H1 (cell line): ENCODE results near the gene PLD5. TPM values are rescaled to one million over a fixed set of nuclear protein-coding genes. Genes with fewer than 3 reads are reported as not detected.

Experiments used
- CTCF ChIA-PET: fragments of 300-600 bp; sonication (Branson Sonifier 250); formaldehyde crosslinking; loops from one replicate; lab custom pipeline; 2021; ENCODE audit not compliant: partially characterized antibody; lab: Charles Lee
- POLR2A ChIA-PET: fragments of 300-600 bp; sonication (Branson Sonifier 250); formaldehyde crosslinking; loops from one replicate; lab custom pipeline; 2021; ENCODE audit warnings: inconsistent platforms; ENCODE audit not compliant: partially characterized antibody; lab: Charles Lee
- DNase-seq, 2 experiments: peaks; one replicate each; pipeline versions ENCODE4 v3.0.0 to v3.0.0-alpha.2; 2010 to 2022; ENCODE audit warnings: low spot score in 2 of 2, low read depth in 1 of 2, mixed read lengths in 1 of 2
- FAIRE-seq: peaks from 2 replicates; lab custom pipeline; 2011; peaks lifted over from hg19 to GRCh38; lab: Jason Lieb, UNC
- H2AFZ ChIP-seq: 2 replicates; pipeline ENCODE4 v1.8.1; 2012; ENCODE audit warnings: low read length, inconsistent platforms
- H2AK5ac ChIP-seq: 2 replicates; pipeline ENCODE4 v1.6.1; 2013; ENCODE audit warnings: low read depth, low read length
- H2BK120ac ChIP-seq: replicated peaks from 2 replicates; pipeline ENCODE3; 2013; ENCODE audit warnings: low read depth, low read length, inconsistent platforms
- H2BK12ac ChIP-seq: 2 replicates; pipeline ENCODE4 v1.6.1; 2013; ENCODE audit warnings: low read depth, low read length
- H2BK15ac ChIP-seq: 2 replicates; pipeline ENCODE4 v1.6.1; 2013; ENCODE audit warnings: low read length
- H2BK20ac ChIP-seq: 2 replicates; pipeline ENCODE4 v1.6.1; 2013; ENCODE audit warnings: low read length
- H2BK5ac ChIP-seq: 2 replicates; pipeline ENCODE4 v1.6.1; 2013; ENCODE audit warnings: low read depth, low read length
- H3K14ac ChIP-seq: 2 replicates; pipeline ENCODE4 v1.6.1; 2013; ENCODE audit warnings: inconsistent platforms; ENCODE audit not compliant: insufficient read length
- H3K18ac ChIP-seq: 2 replicates; pipeline ENCODE4 v1.6.1; 2013; ENCODE audit warnings: low read length; ENCODE audit errors: extremely low read depth
- H3K23ac ChIP-seq: 2 replicates; pipeline ENCODE4 v1.6.1; 2013; ENCODE audit warnings: inconsistent platforms; ENCODE audit not compliant: insufficient read length
- H3K23me2 ChIP-seq: 2 replicates; pipeline ENCODE4 v1.6.1; 2013; ENCODE audit warnings: low read depth, low read length
- H3K27ac ChIP-seq: 2 replicates; pipeline ENCODE4 v1.6.1; 2011; ENCODE audit warnings: low read depth, low read length, inconsistent platforms
- H3K27me3 ChIP-seq, 4 experiments: replicated peaks in 1 of 4; 1 replicate in 1 of 4; 2 replicates in 3 of 4; pipeline versions ENCODE4 v1.6.1 to v1.8.1; 2011 to 2013; ENCODE audit warnings: low read length in 3 of 4, mild to moderate bottlenecking in 3 of 4, inconsistent platforms in 2 of 4, mixed read lengths in 2 of 4, moderate library complexity in 1 of 4; ENCODE audit not compliant: control insufficient read depth in 3 of 4, insufficient read depth in 3 of 4; ENCODE audit errors: extremely low read depth in 1 of 4
- H3K36me3 ChIP-seq, 4 experiments: 2 replicates each; pipeline versions ENCODE4 v1.6.1 to v1.8.1; 2011 to 2013; ENCODE audit warnings: mild to moderate bottlenecking in 4 of 4, low read length in 3 of 4, moderate library complexity in 2 of 4, control low read depth in 1 of 4, inconsistent platforms in 1 of 4; ENCODE audit not compliant: insufficient read depth in 4 of 4, control insufficient read depth in 2 of 4
- H3K4ac ChIP-seq: replicated peaks from 2 replicates; pipeline ENCODE3; 2013; ENCODE audit warnings: low read length, low read depth, mixed read lengths, inconsistent platforms; ENCODE audit not compliant: insufficient read length
- H3K4me1 ChIP-seq, 4 experiments: replicated peaks in 1 of 4; 1 replicate in 1 of 4; 2 replicates in 3 of 4; pipeline versions ENCODE4 v1.6.1 to v1.8.1; 2011 to 2013; ENCODE audit warnings: low read length in 3 of 4, inconsistent platforms in 2 of 4, mixed read lengths in 1 of 4; ENCODE audit not compliant: insufficient read depth in 4 of 4, control insufficient read depth in 3 of 4
- H3K4me2 ChIP-seq, 2 experiments: 2 replicates each; pipeline versions ENCODE4 v1.6.1 to v1.8.1; 2011 to 2013; ENCODE audit warnings: low read depth in 2 of 2, low read length in 2 of 2, control low read depth in 1 of 2, inconsistent platforms in 1 of 2, mild to moderate bottlenecking in 1 of 2; ENCODE audit not compliant: insufficient read depth in 1 of 2
- H3K4me3 ChIP-seq, 4 experiments: fragments of 200-600, 300-600 bp in 1 of 4; sonication (generic), shearing (Covaris generic), sonication (Bioruptor Twin) in 1 of 4; 2 replicates each; pipeline versions ENCODE4 v1.5.1 to v1.8.1; 2011 to 2016; ENCODE audit warnings: low read length in 4 of 4, low read depth in 3 of 4, control low read depth in 2 of 4, inconsistent platforms in 2 of 4, mild to moderate bottlenecking in 2 of 4, mixed read lengths in 1 of 4, moderate library complexity in 1 of 4; ENCODE audit not compliant: insufficient read depth in 2 of 4; ENCODE audit errors: extremely low read depth in 1 of 4
- H3K56ac ChIP-seq: replicated peaks from 2 replicates; pipeline ENCODE3; 2013; ENCODE audit warnings: low read depth, mild to moderate bottlenecking, mixed read lengths, low read length, inconsistent platforms; ENCODE audit not compliant: insufficient read length
- H3K79me1 ChIP-seq: 2 replicates; pipeline ENCODE4 v1.6.1; 2013; ENCODE audit warnings: low read depth, low read length, control low read depth
- H3K79me2 ChIP-seq, 2 experiments: 2 replicates each; pipeline versions ENCODE4 v1.6.1 to v1.8.1; 2012 to 2013; ENCODE audit warnings: low read length in 2 of 2, mild to moderate bottlenecking in 2 of 2, inconsistent platforms in 1 of 2; ENCODE audit not compliant: insufficient read depth in 2 of 2, control insufficient read depth in 1 of 2
- H3K9ac ChIP-seq, 4 experiments: replicated peaks in 1 of 4; 1 replicate in 1 of 4; 2 replicates in 3 of 4; pipeline versions ENCODE4 v1.6.1 to v1.8.1; 2011 to 2013; ENCODE audit warnings: low read depth in 3 of 4, low read length in 3 of 4, control low read depth in 2 of 4, mild to moderate bottlenecking in 2 of 4, moderate library complexity in 2 of 4, inconsistent platforms in 1 of 4; ENCODE audit errors: extremely low read depth in 1 of 4
- H3K9me3 ChIP-seq, 2 experiments: 2 replicates each; pipeline versions ENCODE4 v1.6.1 to v1.8.1; 2012 to 2013; ENCODE audit warnings: mild to moderate bottlenecking in 2 of 2, moderate library complexity in 2 of 2, control low read depth in 1 of 2, inconsistent platforms in 1 of 2, low read depth in 1 of 2, low read length in 1 of 2, mixed read lengths in 1 of 2; ENCODE audit not compliant: insufficient read depth in 2 of 2
- H4K20me1 ChIP-seq, 2 experiments: replicated peaks in 1 of 2; 2 replicates each; pipeline versions ENCODE3 to v1.8.1; 2011 to 2013; ENCODE audit warnings: inconsistent platforms in 2 of 2, low read length in 2 of 2, mild to moderate bottlenecking in 1 of 2; ENCODE audit not compliant: insufficient read depth in 2 of 2, control insufficient read depth in 1 of 2
- H4K5ac ChIP-seq: 2 replicates; pipeline ENCODE4 v1.6.1; 2013; ENCODE audit warnings: low read length, low read depth, mixed read lengths, inconsistent platforms; ENCODE audit not compliant: insufficient read length
- H4K8ac ChIP-seq: 2 replicates; pipeline ENCODE4 v1.8.0; 2013; ENCODE audit warnings: mild to moderate bottlenecking, moderate library complexity, low read length, inconsistent platforms; ENCODE audit not compliant: insufficient read depth; ENCODE audit errors: extremely low read depth
- H4K91ac ChIP-seq: replicated peaks from 2 replicates; pipeline ENCODE3; 2013; ENCODE audit warnings: low read length, mixed read lengths, inconsistent platforms; ENCODE audit not compliant: insufficient read length
- BCL11A ChIP-seq, 2 experiments: IDR thresholded peaks; one replicate each; pipeline ENCODE4 v1.6.1; 2011; ENCODE audit warnings: low read depth in 2 of 2, low read length in 2 of 2, mild to moderate bottlenecking in 2 of 2
- CBX5 ChIP-seq: fragments of 300-800, 300-1000 bp; sonication (generic); IDR thresholded peaks from 2 replicates; pipeline ENCODE4 v1.7.1; 2016; ENCODE audit warnings: antibody characterized with exemption, low read length, low read depth
- CHD1 ChIP-seq: IDR thresholded peaks from 2 replicates; pipeline ENCODE4 v1.6.1; 2012; ENCODE audit warnings: low read depth, low read length, improper control_type of control experiment
- EP300 ChIP-seq, 2 experiments: IDR thresholded peaks; 1 replicate in 1 of 2; 2 replicates in 1 of 2; pipeline ENCODE4 v1.6.1; 2011 to 2012; ENCODE audit warnings: low read depth in 2 of 2, low read length in 2 of 2, mild to moderate bottlenecking in 2 of 2, borderline replicate concordance in 1 of 2, inconsistent platforms in 1 of 2, moderate library complexity in 1 of 2
- JUND ChIP-seq: IDR thresholded peaks from 2 replicates; pipeline ENCODE4 v1.6.1; 2011; ENCODE audit warnings: mild to moderate bottlenecking, improper control_type of control experiment, low read length
- KDM4A ChIP-seq: IDR thresholded peaks from one replicate; pipeline ENCODE4 v1.7.1; 2012; ENCODE audit warnings: low read depth, mild to moderate bottlenecking, moderate library complexity, low read length, inconsistent platforms; ENCODE audit not compliant: severe bottlenecking
- NANOG ChIP-seq: IDR thresholded peaks from 2 replicates; pipeline ENCODE4 v1.6.1; 2011; ENCODE audit warnings: low read length, low read depth, mild to moderate bottlenecking, inconsistent platforms; ENCODE audit not compliant: insufficient read depth, poor library complexity, severe bottlenecking
- NRF1 ChIP-seq: IDR thresholded peaks from 2 replicates; pipeline ENCODE4 v1.6.1; 2011; ENCODE audit warnings: mild to moderate bottlenecking, low read depth, low read length, improper control_type of control experiment
- PHF8 ChIP-seq: fragments of 200-600 bp; sonication (generic); conservative IDR thresholded peaks from 2 replicates; pipeline ENCODE4 v1.7.1; 2012; ENCODE audit warnings: low read depth, mild to moderate bottlenecking, inconsistent platforms, low read length, moderate library complexity
- SP1 ChIP-seq: IDR thresholded peaks from 2 replicates; pipeline ENCODE4 v1.6.1; 2011; ENCODE audit warnings: low read depth, low read length
- TAF1 ChIP-seq: IDR thresholded peaks from 2 replicates; pipeline ENCODE4 v1.6.1; 2011; ENCODE audit warnings: mild to moderate bottlenecking, low read depth, low read length
- TCF12 ChIP-seq: IDR thresholded peaks from 2 replicates; pipeline ENCODE4 v1.6.1; 2011; ENCODE audit warnings: low read depth, mild to moderate bottlenecking, low read length
- WGBS, 2 experiments: shearing (Covaris generic) in 1 of 2; methylation state at CpG; one replicate each; pipeline versions ENCODE4 v1.1.6 to v1.1.7; 2013 to 2015; ENCODE audit warnings: low lambda C conversion rate in 2 of 2, mixed read lengths in 2 of 2, inconsistent platforms in 1 of 2, low coverage in 1 of 2, missing lambda C conversion rate in 1 of 2; ENCODE audit not compliant: insufficient replicate concordance in 2 of 2, insufficient coverage in 1 of 2, insufficient read length in 1 of 2; ENCODE audit errors: extremely low coverage in 1 of 2, missing lambda C conversion rate in 1 of 2; 5-methylcytosine and 5-hydroxymethylcytosine counted together
- polyA plus RNA-seq, 7 experiments: library from polyadenylated mRNA; depleted of rRNA in 3 of 7; stranded (reverse) in 5 of 7; unstranded in 2 of 7; fragments of >200 nt in 5 of 7; fragments of 200-250 nt in 2 of 7; gene quantifications; 1 replicate in 5 of 7; 2 replicates in 1 of 7; 4 replicates in 1 of 7; pipeline versions ENCODE4 v1.2.1 to v1.2.3, GENCODE V29; 2011 to 2013; ENCODE audit warnings: missing spikeins in 2 of 7, mixed read lengths in 2 of 7
- total RNA-seq: library from RNA; stranded (reverse); fragmentation: NEBNext Ultra II Directional; extraction: Animal tissue kit (Norgen Biotek cat#: 25700); gene quantifications from 2 replicates; pipeline ENCODE4 v1.2.1, GENCODE V29; 2021
- TF ChIP-seq, protein P1 (sequence below): IDR thresholded peaks from 2 replicates; pipeline ENCODE4 v1.6.1; 2012; ENCODE audit warnings: inconsistent platforms

The PLD5 gene
- total and polyA plus RNA-seq, 2 of the 8 experiments (the other 6 are each of a cell fraction or from before 2014, with no cell fraction given), result 0.86 to 8.5 TPM

DNA sequence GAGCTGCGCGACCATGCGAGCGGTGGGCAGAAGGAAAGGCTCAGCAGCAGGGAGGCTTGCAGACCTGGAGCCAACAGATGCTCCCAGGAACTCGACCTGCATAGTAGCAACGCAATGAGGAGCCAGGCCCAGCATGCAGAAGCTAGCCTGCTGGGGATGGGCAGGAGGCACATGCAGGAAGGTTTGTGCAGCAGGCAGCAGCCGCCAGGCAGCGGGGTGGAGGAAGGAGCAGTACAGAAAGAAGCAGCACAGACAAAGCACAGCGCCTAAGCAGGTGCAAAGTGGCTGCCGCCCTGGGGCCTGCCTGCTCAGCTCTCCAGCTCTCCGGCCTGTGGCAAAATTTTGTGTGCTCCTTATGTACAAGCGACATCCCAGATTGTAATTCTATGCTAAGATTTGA, 312.1 kb downstream of the PLD5 start:
- H3K27ac ChIP-seq, result no peak overlapping the region
- no peak for TF ChIP-seq PHF8
- no peak for TF ChIP-seq NRF1
- no peak for TF ChIP-seq JUND
- peak; percentile 5 for TF ChIP-seq KDM4A
- no peak for TF ChIP-seq CHD1
- TF ChIP-seq, protein P1, sequence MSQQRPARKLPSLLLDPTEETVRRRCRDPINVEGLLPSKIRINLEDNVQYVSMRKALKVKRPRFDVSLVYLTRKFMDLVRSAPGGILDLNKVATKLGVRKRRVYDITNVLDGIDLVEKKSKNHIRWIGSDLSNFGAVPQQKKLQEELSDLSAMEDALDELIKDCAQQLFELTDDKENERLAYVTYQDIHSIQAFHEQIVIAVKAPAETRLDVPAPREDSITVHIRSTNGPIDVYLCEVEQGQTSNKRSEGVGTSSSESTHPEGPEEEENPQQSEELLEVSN, result peak; percentile 32; the same call in 1 of the 2 replicates
- no peak for TF ChIP-seq BCL11A (IDR thresholded peaks at IDR 0.05; ENCODE audit: low read depth in 2 of 2, low read length in 2 of 2)
- no peak for TF ChIP-seq TCF12
- TF ChIP-seq NANOG, result no peak
- TF ChIP-seq TAF1, result no peak
- no peak for TF ChIP-seq EP300 (IDR thresholded peaks at IDR 0.05; ENCODE audit: borderline replicate concordance in 1 of 2, low read depth in 2 of 2, low read length in 2 of 2)
- TF ChIP-seq SP1, result no peak
- TF ChIP-seq CBX5, result no peak

More for the DNA sequence above, 312.1 kb downstream of the PLD5 start:
- H2BK5ac ChIP-seq, result 0 out of 2 replicates have a peak overlapping the region, but pooled peaks have one; percentile 46
- H2BK15ac ChIP-seq, result no peak overlapping the region; the same call in 1 of the 2 replicates
- H3K4me1 ChIP-seq, result peaks cover 8 to 29% (median 24%) of the 10 kb centered on the region in 4 experiments
- H3K23ac ChIP-seq, result no peak overlapping the region
- no peak overlapping the region for H3K56ac ChIP-seq
- H3K23me2 ChIP-seq, result no peaks in the 10 kb centered on the region
- no peak overlapping the region for H3K14ac ChIP-seq
- peak overlapping the region; percentile 85 for H3K18ac ChIP-seq
- no peak overlapping the region for H2BK120ac ChIP-seq
- DNase-seq (peak; percentile 46 to 62), FAIRE-seq (no peak)
- H3K9ac ChIP-seq, result no peak overlapping the region
- no peak overlapping the region for H4K5ac ChIP-seq
- H3K27me3 ChIP-seq, result no peaks in the 10 kb centered on the region
- H2BK12ac ChIP-seq, result no peak overlapping the region; the same call in 1 of the 2 replicates
- H3K4me2 ChIP-seq, result peak overlapping the region; percentile 42 to 47
- peak overlapping the region in 1 of 4 experiments; percentile 31; a peak in 3 of 8 replicates for H3K4me3 ChIP-seq
- WGBS, 2 experiments, result 30% methylated on average over 12 of the region's 12 CpGs; no CpG with 5 or more reads in 1 of the 2 experiments
- peak overlapping the region; percentile 41; the same call in 1 of the 2 replicates for H2BK20ac ChIP-seq
- ChIA-PET POLR2A (interaction anchor here (2.1 kb wide), 1 partner anchor 9 kb away, joined by 4 read pairs; no protein-coding TSS in a partner anchor), CTCF (interaction anchor here (0.8 to 2.1 kb wide), 3 partner anchors 10 to 34 kb away, joined by 3 to 8 read pairs (median 4); no protein-coding TSS in a partner anchor)
- no peak overlapping the region for H2AK5ac ChIP-seq
- H4K20me1 ChIP-seq, result no peaks in the 10 kb centered on the region
- no peak overlapping the region for H3K4ac ChIP-seq
- peaks cover 0 to 13% (median 2%) of the 10 kb centered on the region in 4 experiments; a peak in 3 of 8 replicates for H3K36me3 ChIP-seq
- peaks cover 17 to 32% of the 10 kb centered on the region in 2 experiments for H3K9me3 ChIP-seq
- H3K79me1 ChIP-seq, result no peaks in the 10 kb centered on the region
- no peaks in the 10 kb centered on the region for H3K79me2 ChIP-seq
- H2AFZ ChIP-seq, result no peak overlapping the region
- H4K91ac ChIP-seq, result no peak overlapping the region
- H4K8ac ChIP-seq, result peak overlapping the region; percentile 86; the same call in 1 of the 2 replicates
